GM18867 (cell line): ENCODE data around the gene SART3.
A peak's percentile ranks its signal among the peaks of the same experiment; 100 is the strongest.
"Not testable (repeated sequence)": the region's sequence is repeated elsewhere in the genome, so short reads cannot be mapped to it uniquely, and the experiment has no call there.

Experiments used
- ATAC-seq: cut with Tn5 transposase; IDR thresholded peaks from one replicate; pipeline ENCODE4 v1.9.1; 2021; ENCODE audit warnings: mild to moderate bottlenecking, moderate library complexity; ENCODE audit not compliant: unreplicated experiment

Gene SART3

DNA sequence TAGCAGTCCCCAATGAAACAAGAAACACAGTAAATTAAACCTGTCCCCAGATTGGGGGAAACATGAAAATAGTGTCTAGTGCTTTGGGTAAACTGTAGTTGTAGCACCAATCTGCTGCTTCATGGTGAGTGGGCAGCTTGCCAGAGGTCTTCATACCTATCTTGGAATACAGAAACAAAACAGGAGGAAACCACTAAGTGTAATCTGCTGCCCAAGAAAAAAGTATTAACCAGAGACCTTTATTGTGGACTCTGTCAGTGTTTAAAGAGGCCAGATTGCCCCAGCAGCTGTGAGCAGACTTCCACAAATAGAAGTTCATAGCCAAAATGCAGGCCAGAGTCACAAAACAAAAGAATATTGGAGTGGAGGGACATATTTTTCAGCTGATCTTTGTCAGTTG is 3.8 kb upstream of the SART3 start:
- no peak for ATAC-seq

DNA sequence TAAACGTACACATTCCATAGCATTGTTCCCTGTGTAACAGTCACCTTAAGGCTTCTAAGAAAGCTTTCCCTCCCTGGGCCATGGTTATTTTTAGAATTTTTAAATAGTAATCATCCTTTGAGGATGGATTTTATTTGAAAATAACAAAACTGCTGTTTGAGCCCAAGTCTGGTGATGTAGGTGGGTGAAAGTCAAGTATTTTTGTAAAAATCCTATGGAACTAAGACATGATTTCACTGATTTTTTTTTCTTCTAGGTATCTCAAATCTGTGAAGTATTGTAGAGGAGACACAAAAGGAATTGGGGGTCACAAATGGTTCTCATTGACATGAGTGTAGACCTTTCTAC is 2.8 kb upstream of the SART3 start:
- ATAC-seq = no peak

DNA sequence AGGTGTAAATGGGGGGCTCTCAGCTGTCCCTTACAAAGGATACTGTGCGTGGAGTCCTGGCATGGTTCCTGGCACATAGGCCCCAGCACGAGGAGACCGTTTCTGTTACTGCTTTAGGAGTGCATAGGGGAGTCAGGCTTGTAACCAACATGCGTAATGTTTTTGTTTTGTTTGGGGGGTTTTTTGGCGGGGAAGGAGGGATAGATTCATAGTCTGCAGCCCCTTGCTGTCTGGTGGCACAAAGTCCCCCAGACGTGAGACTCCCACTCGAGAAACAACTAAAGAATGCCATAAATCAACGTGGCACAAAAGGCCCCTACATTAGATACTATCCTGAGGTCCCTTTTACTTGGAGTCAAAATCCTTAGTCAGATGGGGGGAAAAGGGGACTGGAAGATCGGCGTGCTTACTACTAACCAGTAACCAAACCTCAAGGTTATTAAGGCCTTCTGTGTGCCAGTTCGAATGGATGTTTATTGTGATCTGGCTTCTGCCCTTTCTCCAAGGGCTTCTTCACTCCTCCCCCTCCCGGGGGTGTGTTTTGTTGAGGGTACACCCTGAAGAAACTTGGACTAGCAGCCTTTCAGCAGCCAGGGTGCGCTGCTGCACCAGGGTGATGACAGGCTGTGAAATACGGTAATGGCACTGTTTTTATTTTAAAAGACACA is 2.3 kb upstream of the SART3 start:
- ATAC-seq = peak; percentile 37

DNA sequence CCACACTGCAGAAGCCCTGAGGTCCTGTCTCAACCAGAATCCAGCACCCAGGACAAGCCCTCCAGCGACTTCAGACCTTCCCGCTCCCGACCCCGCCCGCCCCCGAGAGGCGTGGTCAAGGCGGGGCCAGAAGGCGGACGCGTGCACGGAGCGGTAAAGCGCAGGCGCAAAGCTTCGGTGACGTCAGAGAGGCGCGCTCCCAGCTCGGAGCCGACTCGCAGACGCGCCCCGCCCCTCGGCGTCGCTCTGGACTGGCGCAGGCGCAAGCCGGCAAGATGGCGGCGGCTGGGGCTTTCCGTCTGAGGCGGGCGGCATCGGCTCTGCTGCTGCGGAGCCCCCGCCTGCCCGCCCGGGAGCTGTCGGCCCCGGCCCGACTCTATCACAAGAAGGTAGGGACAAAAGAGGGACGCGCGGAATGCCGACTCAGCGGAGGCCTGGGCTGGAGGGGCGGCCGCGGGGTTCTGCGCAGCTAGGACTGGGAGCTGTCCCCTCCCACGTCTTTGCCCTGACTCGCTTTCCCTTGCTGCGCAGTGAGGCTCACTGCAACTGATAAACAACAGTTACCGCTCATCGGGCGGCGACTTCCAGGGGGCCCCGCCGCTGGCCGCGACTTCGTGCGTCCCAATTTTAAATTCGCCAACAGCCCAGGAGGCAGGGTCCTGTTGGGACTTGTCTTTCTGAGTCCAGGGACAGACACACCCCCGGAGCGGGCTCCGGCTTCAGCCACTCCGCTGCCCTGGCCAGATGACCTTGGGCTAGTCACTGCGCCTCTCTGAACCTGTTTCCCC is 1.6 kb upstream of the SART3 start, which contains the start of gene ISCU:
Gene ISCU (plus strand): TSS at position 249 of the 788 bp plus-strand sequence. CDS start 27 bp downstream, at position 276.
- ATAC-seq = peak; percentile 52

DNA sequence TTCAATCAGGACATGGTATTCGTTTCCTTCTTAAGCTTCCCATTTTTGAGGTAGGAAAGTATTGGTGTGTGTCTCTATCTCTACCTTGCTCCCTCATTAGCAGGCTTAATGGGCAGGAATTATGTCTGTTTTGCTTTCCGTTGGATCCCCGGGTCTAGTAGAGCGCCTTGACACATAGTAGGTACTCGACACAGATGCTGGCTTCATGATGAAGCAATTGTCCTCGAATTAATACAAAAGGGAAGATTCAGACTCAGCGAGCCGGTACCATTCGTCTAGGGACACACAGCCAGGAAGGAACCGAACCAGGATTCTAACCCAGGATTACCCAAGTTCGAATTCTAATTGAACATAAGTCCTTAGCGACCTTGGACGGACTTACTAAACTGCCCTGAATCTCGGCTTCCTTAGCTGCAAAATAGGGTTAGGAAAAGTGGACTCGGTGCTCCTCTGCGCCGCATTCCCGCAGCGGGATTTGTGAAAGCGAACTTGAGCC is 927 bp upstream of the SART3 start:
- ATAC-seq = peak; percentile 2

DNA sequence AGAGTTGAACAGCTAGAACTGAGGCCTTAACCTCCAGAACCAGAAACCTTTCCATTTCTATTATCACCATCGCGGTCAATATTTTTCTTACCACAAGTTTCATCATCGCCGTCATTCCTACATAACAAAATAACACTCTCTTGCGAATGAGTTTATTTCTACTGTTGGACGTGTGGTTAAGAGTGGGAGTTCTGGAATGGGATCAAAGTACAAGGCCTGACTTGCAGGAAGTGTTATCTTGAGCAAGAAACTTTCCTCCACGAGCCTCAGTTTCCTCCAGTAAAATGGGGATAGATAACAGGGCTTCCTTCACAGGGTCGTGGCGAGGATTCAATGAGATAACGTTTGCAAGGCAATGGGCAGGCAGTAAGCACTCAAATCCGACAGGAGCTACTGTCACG is 652 bp downstream of the SART3 start:
- ATAC-seq = no peak

DNA sequence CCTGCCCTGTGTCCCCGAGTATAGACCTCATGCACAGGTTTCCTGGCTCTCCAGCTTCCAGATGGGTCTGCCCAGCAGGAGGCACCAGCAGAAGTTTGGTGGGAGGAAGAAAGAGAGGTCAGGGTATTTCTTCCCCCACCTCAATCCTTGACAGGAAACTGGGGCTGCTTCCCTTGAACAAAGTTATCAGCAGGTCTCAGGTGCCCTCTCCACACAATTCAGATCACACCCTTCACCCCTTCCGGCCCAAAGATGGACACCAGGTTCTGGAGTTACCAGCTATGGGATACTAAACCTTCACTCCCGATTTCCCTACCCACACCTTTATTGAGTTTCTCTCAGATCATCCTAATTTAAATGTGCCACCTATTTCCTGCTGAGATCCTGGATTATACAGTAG is 1.2 kb downstream of the SART3 start:
- no peak for ATAC-seq

DNA sequence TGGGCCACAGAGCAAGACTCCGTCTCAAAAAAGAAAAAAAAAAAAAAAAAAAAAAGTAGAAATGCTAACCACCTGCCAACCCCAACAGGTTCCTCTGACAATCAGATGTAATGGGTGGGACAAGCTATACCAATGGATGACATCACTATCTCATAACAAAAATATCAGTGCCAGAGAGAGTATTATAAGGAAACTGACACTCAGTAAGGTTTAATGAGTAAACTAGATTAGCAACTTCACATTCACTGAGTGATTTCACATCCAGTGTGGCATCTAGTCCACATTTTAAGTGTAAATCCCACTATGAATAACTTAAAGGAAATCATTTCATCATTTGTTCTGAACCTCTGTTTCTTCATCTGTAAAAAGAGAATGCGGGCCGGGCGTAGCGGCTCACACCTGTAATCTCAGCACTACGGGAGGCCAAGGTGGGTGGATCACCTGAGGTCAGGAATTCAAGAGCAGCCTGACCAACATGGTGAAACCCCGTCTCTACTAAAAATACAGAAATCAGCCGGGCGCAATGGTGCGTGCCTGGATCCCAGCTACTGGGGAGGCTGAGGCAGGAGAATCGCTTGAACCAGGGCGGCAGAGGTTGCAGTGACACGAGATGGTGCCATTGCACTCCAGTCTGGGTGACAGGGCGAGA is 1.8 kb downstream of the SART3 start:
- ATAC-seq = no peak

DNA sequence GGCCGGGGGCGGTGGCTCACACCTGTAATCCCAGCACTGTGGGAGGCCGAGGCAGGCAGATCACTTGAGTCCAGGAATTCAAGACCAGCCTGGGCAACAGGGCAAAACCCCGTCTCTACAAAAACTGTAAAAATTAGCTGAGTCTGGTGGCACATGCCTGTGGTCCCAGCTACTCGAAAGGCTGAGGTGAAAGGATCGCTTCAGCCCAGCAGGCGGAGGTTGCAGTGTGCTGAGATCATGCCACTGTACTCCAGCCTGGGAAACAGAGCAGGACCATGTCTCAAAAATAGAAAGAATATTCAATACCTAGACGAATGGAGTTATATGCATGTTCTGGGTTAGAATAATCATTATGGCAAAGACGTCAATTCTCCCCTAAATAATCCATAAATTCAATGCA is 5.6 kb downstream of the SART3 start:
- ATAC-seq = not testable (repeated sequence)

DNA sequence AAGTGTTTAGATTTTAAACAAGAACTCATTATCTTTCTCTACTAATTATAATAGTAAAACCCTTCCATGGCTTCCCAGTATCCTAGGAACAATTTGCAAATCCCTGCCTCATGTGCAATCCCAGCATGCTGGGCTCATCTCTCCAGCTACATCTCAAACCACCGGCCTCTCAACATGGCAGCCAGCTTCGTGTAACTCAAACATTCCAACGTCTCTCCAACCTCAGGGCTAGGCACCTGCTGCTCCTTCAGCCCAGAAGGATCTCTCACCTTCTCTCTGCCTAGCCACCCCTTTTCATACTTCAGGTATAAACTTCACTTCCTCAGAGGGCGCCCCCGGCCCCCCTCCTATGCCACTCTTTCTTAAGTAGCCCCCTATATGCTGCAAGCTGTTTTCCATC is 7.2 kb downstream of the SART3 start:
- no peak for ATAC-seq

DNA sequence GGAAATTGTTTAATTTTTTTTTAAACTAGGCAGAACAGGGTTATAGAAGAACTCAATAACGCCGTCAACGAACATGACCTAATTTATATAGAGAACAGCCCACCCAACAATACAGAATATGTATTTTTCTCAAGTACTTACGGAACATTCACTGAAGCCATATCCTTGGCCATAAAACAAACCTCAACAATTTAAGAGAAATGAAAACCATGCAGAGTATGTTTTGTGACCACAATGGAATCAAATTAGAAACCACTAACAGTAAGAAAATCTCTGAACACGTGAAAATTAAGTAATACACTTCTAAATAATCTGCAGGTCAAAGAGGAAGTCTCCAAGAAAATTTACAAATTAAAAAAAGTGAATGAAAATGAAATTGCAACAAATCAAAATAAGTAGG is 9.4 kb downstream of the SART3 start:
- no peak for ATAC-seq

DNA sequence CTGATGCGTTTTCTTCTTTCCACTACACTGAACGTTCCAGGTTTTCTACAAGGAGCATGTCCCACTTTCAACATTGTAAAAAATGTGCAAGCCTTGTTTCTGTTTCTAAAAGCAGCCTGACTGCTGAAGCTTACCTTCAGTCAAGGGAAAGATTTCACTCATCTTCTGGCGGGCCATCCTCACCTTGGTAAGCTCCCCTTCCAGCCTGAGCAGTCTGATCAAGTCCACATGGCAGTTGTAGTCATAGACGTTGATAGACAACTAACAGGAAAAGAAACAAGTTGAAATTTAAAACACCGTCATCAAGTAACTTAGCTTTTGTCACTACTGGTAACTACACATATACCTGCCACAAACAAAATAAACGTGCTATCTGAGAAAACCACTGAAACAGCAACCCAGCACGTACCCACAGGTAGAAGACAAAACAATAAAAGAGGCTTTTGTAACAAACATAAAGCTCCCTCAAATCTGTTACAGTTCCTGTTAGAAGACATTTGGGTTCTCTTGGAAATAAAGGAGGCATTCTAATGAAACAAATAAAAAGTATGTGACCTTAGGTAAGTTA is 11.9 kb downstream of the SART3 start:
- ATAC-seq = no peak

DNA sequence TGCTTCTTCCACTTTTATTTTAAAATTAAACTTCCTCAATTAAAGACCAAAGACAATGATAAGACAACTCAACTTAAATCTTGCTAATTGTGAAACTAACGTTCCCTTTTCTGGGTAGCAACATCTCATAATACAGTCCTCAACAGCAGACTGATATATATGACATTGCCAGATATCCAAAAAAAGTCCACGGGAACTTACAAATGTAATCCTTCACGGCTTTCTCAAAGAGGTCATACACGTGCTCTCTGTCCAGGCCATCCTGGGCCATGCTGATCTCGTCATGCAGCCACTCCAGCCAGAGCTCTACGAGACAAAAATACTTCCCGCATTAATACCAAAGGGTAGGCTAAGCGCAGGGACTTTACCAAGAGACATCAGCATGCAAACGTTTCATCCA is 13.3 kb downstream of the SART3 start:
- no peak for ATAC-seq

DNA sequence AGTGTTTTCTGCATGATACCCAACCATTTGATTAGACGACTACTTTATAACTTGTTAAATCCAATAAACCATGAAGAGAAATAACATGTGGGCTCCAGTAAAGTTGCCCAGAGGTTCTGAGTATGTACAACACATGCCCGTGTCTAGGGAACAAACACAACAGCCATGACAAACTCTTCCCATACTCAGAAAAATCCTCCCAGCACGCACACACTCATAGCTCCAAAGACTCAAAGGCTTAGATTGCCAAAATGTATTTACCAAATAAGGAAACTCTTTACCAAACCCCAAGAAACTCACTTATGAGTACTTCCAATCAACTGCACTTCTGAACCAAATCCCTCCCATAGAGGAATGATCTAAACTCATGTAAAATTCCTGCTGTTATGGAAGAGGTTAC is 17.3 kb downstream of the SART3 start:
- no peak for ATAC-seq

DNA sequence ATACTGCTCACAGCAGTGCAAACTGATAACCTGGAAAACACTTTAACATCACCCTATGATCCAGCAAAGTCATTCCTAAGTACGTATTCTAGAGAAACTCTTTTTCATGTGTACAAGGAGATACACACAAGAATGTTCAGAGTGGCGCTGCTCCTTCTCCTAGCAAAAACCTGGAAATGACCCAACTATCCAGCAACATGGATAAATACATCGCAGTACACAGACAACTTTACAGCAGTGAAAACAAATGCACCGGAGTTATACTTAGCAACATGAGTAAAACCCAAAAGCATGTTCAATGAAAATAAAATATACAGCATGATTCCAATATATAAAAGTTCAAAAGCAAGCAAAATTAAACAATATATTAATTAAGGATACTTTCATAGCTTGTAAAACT is 18.7 kb downstream of the SART3 start:
- ATAC-seq = no peak

DNA sequence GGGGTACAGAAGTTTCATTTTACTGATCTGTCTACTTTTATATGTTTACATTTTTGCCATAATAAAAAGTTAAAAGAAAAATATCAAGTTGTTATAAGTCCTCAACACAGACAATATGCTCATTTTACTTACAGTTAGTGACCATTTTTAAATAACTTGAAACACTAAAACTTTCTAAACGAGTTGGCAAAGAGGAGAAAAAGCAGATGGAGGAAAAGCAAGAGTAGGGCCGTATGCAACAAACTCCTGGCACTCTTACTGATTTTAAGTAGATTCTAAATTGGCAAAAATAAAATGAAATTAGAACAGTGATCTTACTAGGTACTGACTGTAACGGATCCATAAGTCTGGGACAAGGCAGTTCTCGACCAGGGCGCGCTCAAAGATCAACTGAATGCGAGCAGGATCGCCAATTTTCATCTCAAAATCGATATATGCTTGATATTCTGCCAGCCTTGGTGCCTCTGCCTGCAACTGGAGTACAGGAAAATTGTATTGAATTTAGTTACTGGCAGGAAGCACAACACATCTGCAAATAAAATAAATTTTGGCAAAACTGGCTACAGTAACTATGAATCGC is 22.3 kb downstream of the SART3 start:
- ATAC-seq = no peak

DNA sequence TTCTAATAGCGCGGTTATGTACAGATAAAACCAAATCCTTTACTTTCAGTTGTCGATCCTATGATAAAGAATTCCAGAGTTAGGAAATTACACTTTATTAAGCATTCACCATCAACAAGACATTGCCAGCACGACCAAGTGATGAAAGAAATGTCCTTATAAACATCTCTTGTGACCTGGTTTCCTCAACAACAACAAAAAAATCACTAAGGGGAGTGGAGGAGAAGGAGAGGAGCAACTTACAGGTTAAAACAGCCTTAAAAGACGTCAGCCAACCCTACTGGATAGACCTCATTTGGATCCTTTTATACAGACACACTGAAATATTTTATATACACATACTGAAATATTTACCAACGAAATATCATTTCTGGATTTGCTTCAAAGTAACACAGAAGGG is 22.8 kb downstream of the SART3 start:
- no peak for ATAC-seq

DNA sequence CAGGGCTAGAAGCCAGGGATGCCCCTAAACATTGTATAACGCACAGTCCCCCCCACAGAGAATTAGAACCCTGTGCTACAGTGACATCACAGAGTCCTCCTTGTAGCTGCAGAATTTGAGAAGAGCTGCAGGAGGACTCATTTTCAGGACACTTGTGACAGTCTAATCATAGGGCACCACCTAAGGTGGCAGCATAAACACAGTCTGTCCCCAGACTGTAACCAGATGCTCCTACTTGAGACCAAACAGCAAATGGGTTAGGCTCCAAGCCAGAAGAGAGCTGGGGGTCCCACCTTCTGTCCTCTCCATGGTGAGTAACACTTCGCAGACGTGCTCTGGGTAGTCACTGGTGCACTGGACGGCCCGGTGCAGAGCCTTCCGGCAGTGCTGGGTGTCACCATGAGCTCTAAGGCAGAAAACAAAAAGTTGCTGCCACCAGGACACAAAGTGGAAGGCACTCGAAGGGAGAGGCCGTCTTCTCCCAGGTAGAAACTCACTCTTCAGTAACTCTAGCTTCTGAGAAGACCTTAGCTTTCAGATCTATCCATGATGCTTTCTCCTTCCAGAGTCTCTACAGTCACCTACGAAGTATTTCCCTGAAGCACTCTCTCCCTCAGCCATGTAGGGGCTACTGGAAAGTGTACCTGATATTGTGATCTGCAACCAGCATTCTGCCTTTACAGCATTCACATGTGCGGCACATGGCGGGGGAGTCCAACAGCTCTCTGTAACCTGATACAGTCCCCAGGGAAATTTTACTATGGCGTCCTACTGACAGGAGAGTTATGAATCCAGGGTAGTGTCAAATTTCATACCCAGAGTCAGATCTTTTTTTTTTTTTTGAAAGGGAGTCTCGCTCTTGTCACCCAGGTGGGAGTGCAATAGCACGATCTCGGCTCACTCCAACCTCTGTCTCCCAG is 28.8 kb downstream of the SART3 start:
- ATAC-seq = no peak

DNA sequence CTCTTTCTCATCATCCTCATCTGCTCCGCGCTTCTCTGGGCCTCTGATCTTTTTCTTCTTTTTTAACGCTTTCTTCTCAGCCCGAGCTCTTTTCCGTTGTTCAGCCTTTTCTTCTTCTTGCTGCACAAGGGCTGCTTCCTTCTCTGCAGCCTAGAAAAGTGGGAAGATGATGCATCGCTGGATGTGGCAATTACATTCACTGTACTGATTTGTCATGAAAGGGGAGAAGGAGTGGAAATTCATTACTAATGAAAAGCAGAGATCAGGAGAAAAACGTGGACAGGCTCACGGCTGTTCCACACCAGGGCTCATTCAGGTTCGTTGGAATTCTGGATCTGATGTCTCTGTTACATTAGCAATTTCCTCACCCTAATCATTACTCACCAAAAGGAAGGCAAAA is 30.8 kb downstream of the SART3 start:
- no peak for ATAC-seq

DNA sequence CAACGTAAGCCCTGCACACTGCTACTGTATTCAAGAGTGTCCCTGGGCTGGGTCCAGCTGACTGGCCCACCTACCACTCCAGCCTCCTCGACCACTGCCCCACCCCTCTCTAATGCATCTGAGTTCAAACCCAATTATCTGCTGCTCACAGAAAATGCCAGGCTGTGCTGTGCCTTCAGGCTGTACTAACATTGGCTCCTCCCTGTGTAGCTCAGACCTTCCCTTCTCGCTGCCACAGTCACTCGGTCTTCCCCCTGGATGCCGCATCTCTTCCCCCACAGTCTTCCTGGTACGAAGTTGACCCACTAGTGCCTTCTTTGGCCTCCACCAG is 33.8 kb downstream of the SART3 start:
- ATAC-seq = no peak
